H1 (cell line): ENCODE measurements around the gene RBM15. TPM values are rescaled to one million over a fixed set of nuclear protein-coding genes. Genes with fewer than 3 reads are reported as not detected.

Source experiments
- CTCF ChIA-PET: fragments of 300-600 bp; sonication (Branson Sonifier 250); formaldehyde crosslinking; loops from one replicate; lab custom pipeline; 2021; ENCODE audit not compliant: partially characterized antibody; lab: Charles Lee
- POLR2A ChIA-PET: fragments of 300-600 bp; sonication (Branson Sonifier 250); formaldehyde crosslinking; loops from one replicate; lab custom pipeline; 2021; ENCODE audit warnings: inconsistent platforms; ENCODE audit not compliant: partially characterized antibody; lab: Charles Lee
- DNase-seq, 2 experiments: peaks; one replicate each; pipeline versions ENCODE4 v3.0.0 to v3.0.0-alpha.2; 2010 to 2022; ENCODE audit warnings: low spot score in 2 of 2, low read depth in 1 of 2, mixed read lengths in 1 of 2
- FAIRE-seq: peaks from 2 replicates; lab custom pipeline; 2011; peaks lifted over from hg19 to GRCh38; lab: Jason Lieb, UNC
- H2AFZ ChIP-seq: 2 replicates; pipeline ENCODE4 v1.8.1; 2012; ENCODE audit warnings: low read length, inconsistent platforms
- H2AK5ac ChIP-seq: 2 replicates; pipeline ENCODE4 v1.6.1; 2013; ENCODE audit warnings: low read depth, low read length
- H2BK120ac ChIP-seq: replicated peaks from 2 replicates; pipeline ENCODE3; 2013; ENCODE audit warnings: low read depth, low read length, inconsistent platforms
- H2BK12ac ChIP-seq: 2 replicates; pipeline ENCODE4 v1.6.1; 2013; ENCODE audit warnings: low read depth, low read length
- H2BK15ac ChIP-seq: 2 replicates; pipeline ENCODE4 v1.6.1; 2013; ENCODE audit warnings: low read length
- H2BK20ac ChIP-seq: 2 replicates; pipeline ENCODE4 v1.6.1; 2013; ENCODE audit warnings: low read length
- H2BK5ac ChIP-seq: 2 replicates; pipeline ENCODE4 v1.6.1; 2013; ENCODE audit warnings: low read depth, low read length
- H3K14ac ChIP-seq: 2 replicates; pipeline ENCODE4 v1.6.1; 2013; ENCODE audit warnings: inconsistent platforms; ENCODE audit not compliant: insufficient read length
- H3K18ac ChIP-seq: 2 replicates; pipeline ENCODE4 v1.6.1; 2013; ENCODE audit warnings: low read length; ENCODE audit errors: extremely low read depth
- H3K23ac ChIP-seq: 2 replicates; pipeline ENCODE4 v1.6.1; 2013; ENCODE audit warnings: inconsistent platforms; ENCODE audit not compliant: insufficient read length
- H3K23me2 ChIP-seq: 2 replicates; pipeline ENCODE4 v1.6.1; 2013; ENCODE audit warnings: low read depth, low read length
- H3K27ac ChIP-seq: 2 replicates; pipeline ENCODE4 v1.6.1; 2011; ENCODE audit warnings: low read depth, low read length, inconsistent platforms
- H3K27me3 ChIP-seq, 4 experiments: replicated peaks in 1 of 4; 1 replicate in 1 of 4; 2 replicates in 3 of 4; pipeline versions ENCODE4 v1.6.1 to v1.8.1; 2011 to 2013; ENCODE audit warnings: low read length in 3 of 4, mild to moderate bottlenecking in 3 of 4, inconsistent platforms in 2 of 4, mixed read lengths in 2 of 4, moderate library complexity in 1 of 4; ENCODE audit not compliant: control insufficient read depth in 3 of 4, insufficient read depth in 3 of 4; ENCODE audit errors: extremely low read depth in 1 of 4
- H3K36me3 ChIP-seq, 4 experiments: 2 replicates each; pipeline versions ENCODE4 v1.6.1 to v1.8.1; 2011 to 2013; ENCODE audit warnings: mild to moderate bottlenecking in 4 of 4, low read length in 3 of 4, moderate library complexity in 2 of 4, control low read depth in 1 of 4, inconsistent platforms in 1 of 4; ENCODE audit not compliant: insufficient read depth in 4 of 4, control insufficient read depth in 2 of 4
- H3K4ac ChIP-seq: replicated peaks from 2 replicates; pipeline ENCODE3; 2013; ENCODE audit warnings: low read length, low read depth, mixed read lengths, inconsistent platforms; ENCODE audit not compliant: insufficient read length
- H3K4me1 ChIP-seq, 4 experiments: replicated peaks in 1 of 4; 1 replicate in 1 of 4; 2 replicates in 3 of 4; pipeline versions ENCODE4 v1.6.1 to v1.8.1; 2011 to 2013; ENCODE audit warnings: low read length in 3 of 4, inconsistent platforms in 2 of 4, mixed read lengths in 1 of 4; ENCODE audit not compliant: insufficient read depth in 4 of 4, control insufficient read depth in 3 of 4
- H3K4me2 ChIP-seq, 2 experiments: 2 replicates each; pipeline versions ENCODE4 v1.6.1 to v1.8.1; 2011 to 2013; ENCODE audit warnings: low read depth in 2 of 2, low read length in 2 of 2, control low read depth in 1 of 2, inconsistent platforms in 1 of 2, mild to moderate bottlenecking in 1 of 2; ENCODE audit not compliant: insufficient read depth in 1 of 2
- H3K4me3 ChIP-seq, 4 experiments: fragments of 200-600, 300-600 bp in 1 of 4; sonication (generic), shearing (Covaris generic), sonication (Bioruptor Twin) in 1 of 4; 2 replicates each; pipeline versions ENCODE4 v1.5.1 to v1.8.1; 2011 to 2016; ENCODE audit warnings: low read length in 4 of 4, low read depth in 3 of 4, control low read depth in 2 of 4, inconsistent platforms in 2 of 4, mild to moderate bottlenecking in 2 of 4, mixed read lengths in 1 of 4, moderate library complexity in 1 of 4; ENCODE audit not compliant: insufficient read depth in 2 of 4; ENCODE audit errors: extremely low read depth in 1 of 4
- H3K56ac ChIP-seq: replicated peaks from 2 replicates; pipeline ENCODE3; 2013; ENCODE audit warnings: low read depth, mild to moderate bottlenecking, mixed read lengths, low read length, inconsistent platforms; ENCODE audit not compliant: insufficient read length
- H3K79me1 ChIP-seq: 2 replicates; pipeline ENCODE4 v1.6.1; 2013; ENCODE audit warnings: low read depth, low read length, control low read depth
- H3K79me2 ChIP-seq, 2 experiments: 2 replicates each; pipeline versions ENCODE4 v1.6.1 to v1.8.1; 2012 to 2013; ENCODE audit warnings: low read length in 2 of 2, mild to moderate bottlenecking in 2 of 2, inconsistent platforms in 1 of 2; ENCODE audit not compliant: insufficient read depth in 2 of 2, control insufficient read depth in 1 of 2
- H3K9ac ChIP-seq, 4 experiments: replicated peaks in 1 of 4; 1 replicate in 1 of 4; 2 replicates in 3 of 4; pipeline versions ENCODE4 v1.6.1 to v1.8.1; 2011 to 2013; ENCODE audit warnings: low read depth in 3 of 4, low read length in 3 of 4, control low read depth in 2 of 4, mild to moderate bottlenecking in 2 of 4, moderate library complexity in 2 of 4, inconsistent platforms in 1 of 4; ENCODE audit errors: extremely low read depth in 1 of 4
- H3K9me3 ChIP-seq, 2 experiments: 2 replicates each; pipeline versions ENCODE4 v1.6.1 to v1.8.1; 2012 to 2013; ENCODE audit warnings: mild to moderate bottlenecking in 2 of 2, moderate library complexity in 2 of 2, control low read depth in 1 of 2, inconsistent platforms in 1 of 2, low read depth in 1 of 2, low read length in 1 of 2, mixed read lengths in 1 of 2; ENCODE audit not compliant: insufficient read depth in 2 of 2
- H4K20me1 ChIP-seq, 2 experiments: replicated peaks in 1 of 2; 2 replicates each; pipeline versions ENCODE3 to v1.8.1; 2011 to 2013; ENCODE audit warnings: inconsistent platforms in 2 of 2, low read length in 2 of 2, mild to moderate bottlenecking in 1 of 2; ENCODE audit not compliant: insufficient read depth in 2 of 2, control insufficient read depth in 1 of 2
- H4K5ac ChIP-seq: 2 replicates; pipeline ENCODE4 v1.6.1; 2013; ENCODE audit warnings: low read length, low read depth, mixed read lengths, inconsistent platforms; ENCODE audit not compliant: insufficient read length
- H4K8ac ChIP-seq: 2 replicates; pipeline ENCODE4 v1.8.0; 2013; ENCODE audit warnings: mild to moderate bottlenecking, moderate library complexity, low read length, inconsistent platforms; ENCODE audit not compliant: insufficient read depth; ENCODE audit errors: extremely low read depth
- H4K91ac ChIP-seq: replicated peaks from 2 replicates; pipeline ENCODE3; 2013; ENCODE audit warnings: low read length, mixed read lengths, inconsistent platforms; ENCODE audit not compliant: insufficient read length
- CHD1 ChIP-seq: IDR thresholded peaks from 2 replicates; pipeline ENCODE4 v1.6.1; 2012; ENCODE audit warnings: low read depth, low read length, improper control_type of control experiment
- GTF2F1 ChIP-seq: IDR thresholded peaks from 2 replicates; pipeline ENCODE4 v1.6.1; 2012; ENCODE audit warnings: low read depth, low read length, improper control_type of control experiment, borderline replicate concordance
- MAFK ChIP-seq: IDR thresholded peaks from 2 replicates; pipeline ENCODE4 v1.6.1; 2012; ENCODE audit warnings: low read depth, mild to moderate bottlenecking, improper control_type of control experiment, low read length
- NANOG ChIP-seq: IDR thresholded peaks from 2 replicates; pipeline ENCODE4 v1.6.1; 2011; ENCODE audit warnings: low read length, low read depth, mild to moderate bottlenecking, inconsistent platforms; ENCODE audit not compliant: insufficient read depth, poor library complexity, severe bottlenecking
- RBBP5 ChIP-seq: IDR thresholded peaks from 2 replicates; pipeline ENCODE4 v1.7.1; 2012; ENCODE audit warnings: low read depth, mild to moderate bottlenecking, inconsistent platforms, low read length, moderate library complexity, borderline replicate concordance
- SAP30 ChIP-seq: fragments of 300-600 bp; sonication (generic); IDR thresholded peaks from 2 replicates; pipeline ENCODE4 v1.7.1; 2012; ENCODE audit warnings: low read length, moderate library complexity, mild to moderate bottlenecking, inconsistent platforms; ENCODE audit not compliant: insufficient read depth, insufficient replicate concordance
- SP4 ChIP-seq: IDR thresholded peaks from 2 replicates; pipeline ENCODE4 v1.6.1; 2012; ENCODE audit warnings: low read length, inconsistent platforms
- TCF12 ChIP-seq: IDR thresholded peaks from 2 replicates; pipeline ENCODE4 v1.6.1; 2011; ENCODE audit warnings: low read depth, mild to moderate bottlenecking, low read length
- WGBS, 2 experiments: shearing (Covaris generic) in 1 of 2; methylation state at CpG; one replicate each; pipeline versions ENCODE4 v1.1.6 to v1.1.7; 2013 to 2015; ENCODE audit warnings: low lambda C conversion rate in 2 of 2, mixed read lengths in 2 of 2, inconsistent platforms in 1 of 2, low coverage in 1 of 2, missing lambda C conversion rate in 1 of 2; ENCODE audit not compliant: insufficient replicate concordance in 2 of 2, insufficient coverage in 1 of 2, insufficient read length in 1 of 2; ENCODE audit errors: extremely low coverage in 1 of 2, missing lambda C conversion rate in 1 of 2; 5-methylcytosine and 5-hydroxymethylcytosine counted together
- polyA plus RNA-seq, 7 experiments: library from polyadenylated mRNA; depleted of rRNA in 3 of 7; stranded (reverse) in 5 of 7; unstranded in 2 of 7; fragments of >200 nt in 5 of 7; fragments of 200-250 nt in 2 of 7; gene quantifications; 1 replicate in 5 of 7; 2 replicates in 1 of 7; 4 replicates in 1 of 7; pipeline versions ENCODE4 v1.2.1 to v1.2.3, GENCODE V29; 2011 to 2013; ENCODE audit warnings: missing spikeins in 2 of 7, mixed read lengths in 2 of 7
- total RNA-seq: library from RNA; stranded (reverse); fragmentation: NEBNext Ultra II Directional; extraction: Animal tissue kit (Norgen Biotek cat#: 25700); gene quantifications from 2 replicates; pipeline ENCODE4 v1.2.1, GENCODE V29; 2021
- TF ChIP-seq, protein P1 (sequence below), 3 experiments: IDR thresholded peaks; 1 replicate in 2 of 3; 2 replicates in 1 of 3; pipeline versions ENCODE4 v1.5.1 to v1.6.1; 2011; ENCODE audit warnings: low read length in 3 of 3, mild to moderate bottlenecking in 3 of 3, inconsistent platforms in 2 of 3, low read depth in 1 of 3, moderate library complexity in 1 of 3; ENCODE audit not compliant: insufficient read depth in 1 of 3; ENCODE audit errors: control extremely low read depth in 1 of 3

RBM15 gene
- total and polyA plus RNA-seq, 2 of the 8 experiments (the other 6 are each of a cell fraction or from before 2014, with no cell fraction given), result 13.5 to 44.9 TPM

DNA sequence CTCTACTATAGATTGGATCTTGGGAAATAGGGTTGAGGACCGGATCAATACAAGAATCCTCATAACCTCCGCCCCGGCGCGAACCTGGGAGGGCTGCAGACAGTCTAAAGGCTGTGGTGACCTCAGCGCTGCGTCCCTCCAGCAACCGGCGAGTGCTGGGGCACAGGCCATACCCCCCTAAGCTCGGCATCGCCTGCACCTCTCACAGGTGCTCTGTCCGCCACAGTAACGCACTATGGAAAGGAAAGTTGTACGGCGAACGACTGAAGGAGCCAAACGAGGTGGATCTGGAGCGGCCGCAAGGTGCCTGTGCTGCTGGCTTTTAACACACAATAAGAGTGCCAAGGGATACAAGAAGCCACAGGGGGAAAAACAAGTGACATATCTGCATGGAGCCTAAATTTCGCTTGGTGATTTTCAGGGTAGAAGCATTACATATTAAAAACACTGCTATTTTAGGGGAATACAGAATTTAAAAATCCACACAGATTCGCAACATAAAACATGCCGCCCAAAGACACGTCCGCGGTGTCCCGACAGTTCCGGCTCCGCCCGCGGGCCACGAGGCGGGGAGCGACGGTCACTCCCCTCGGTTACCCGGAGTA is 1.4 kb upstream of the RBM15 start:
- DNase-seq, result peak in 1 of 2 experiments; percentile 67
- FAIRE-seq, result no peak
- H3K79me2 ChIP-seq, result peaks cover 27 to 34% of the 10 kb centered on the region in 2 experiments
- peaks cover 6% of the 10 kb centered on the region; the same call in 1 of the 2 replicates for H3K23me2 ChIP-seq
- H2BK120ac ChIP-seq, result no peak overlapping the region
- H3K36me3 ChIP-seq, result peaks cover 0 to 25% (median 8%) of the 10 kb centered on the region in 4 experiments; a peak in 6 of 8 replicates
- peak overlapping the region; percentile 78 to 80 for H3K4me2 ChIP-seq
- peak overlapping the region; percentile 26 for H3K18ac ChIP-seq
- peak overlapping the region; percentile 68 to 91 (median 89) for H3K9ac ChIP-seq
- H3K4me3 ChIP-seq, result peak overlapping the region; percentile 69 to 97 (median 94)
- no peak overlapping the region for H2BK12ac ChIP-seq
- peak overlapping the region; percentile 96; the same call in 1 of the 2 replicates for H4K8ac ChIP-seq
- peak overlapping the region; percentile 22; the same call in 1 of the 2 replicates for H2AFZ ChIP-seq
- H3K4me1 ChIP-seq, result peaks cover 0 to 18% (median 15%) of the 10 kb centered on the region in 4 experiments; a peak in 6 of 7 replicates
- H4K20me1 ChIP-seq, result peaks cover 18 to 23% of the 10 kb centered on the region in 2 experiments
- H3K4ac ChIP-seq, result peak overlapping the region; percentile 92
- peak overlapping the region; percentile 82 for H3K14ac ChIP-seq
- peak overlapping the region; percentile 95 for H2BK5ac ChIP-seq
- H2BK15ac ChIP-seq, result no peak overlapping the region
- no peaks in the 10 kb centered on the region; a peak in 1 of 4 replicates for H3K9me3 ChIP-seq
- H3K27me3 ChIP-seq, result no peaks in the 10 kb centered on the region
- H4K91ac ChIP-seq, result peak overlapping the region; percentile 79
- H2AK5ac ChIP-seq, result no peak overlapping the region
- H3K27ac ChIP-seq, result peak overlapping the region; percentile 94
- POLR2A ChIA-PET, result interaction anchor here (0.6 to 6.2 kb wide), 27 partner anchors 9 to 162 kb away, joined by 3 to 47 read pairs (median 6); partner anchors contain the start of gene KCNC4
- no peak overlapping the region for H3K23ac ChIP-seq
- H4K5ac ChIP-seq, result peak overlapping the region; percentile 78
- H3K79me1 ChIP-seq, result peaks cover 11% of the 10 kb centered on the region
- 3% methylated on average over 36 of the region's 36 CpGs; no CpG with 5 or more reads in 1 of the 2 experiments for WGBS, 2 experiments
- CTCF ChIA-PET, result interaction anchor here (0.7 to 11.4 kb wide), 19 partner anchors 9 to 221 kb away, joined by 3 to 146 read pairs (median 4); partner anchors contain the start of gene KCNC4
- H3K56ac ChIP-seq, result peak overlapping the region; percentile 95
- H2BK20ac ChIP-seq, result no peak overlapping the region
- TF ChIP-seq MAFK (no peak), TCF12 (no peak), RBBP5 (0 out of 2 replicates have a peak, but pooled peaks have one; percentile 61), SP4 (0 out of 2 replicates have a peak, but pooled peaks have one; percentile 2), CHD1 (no peak), NANOG (no peak), GTF2F1 (no peak), SAP30 (peak; percentile 59)
- TF ChIP-seq, protein P1, sequence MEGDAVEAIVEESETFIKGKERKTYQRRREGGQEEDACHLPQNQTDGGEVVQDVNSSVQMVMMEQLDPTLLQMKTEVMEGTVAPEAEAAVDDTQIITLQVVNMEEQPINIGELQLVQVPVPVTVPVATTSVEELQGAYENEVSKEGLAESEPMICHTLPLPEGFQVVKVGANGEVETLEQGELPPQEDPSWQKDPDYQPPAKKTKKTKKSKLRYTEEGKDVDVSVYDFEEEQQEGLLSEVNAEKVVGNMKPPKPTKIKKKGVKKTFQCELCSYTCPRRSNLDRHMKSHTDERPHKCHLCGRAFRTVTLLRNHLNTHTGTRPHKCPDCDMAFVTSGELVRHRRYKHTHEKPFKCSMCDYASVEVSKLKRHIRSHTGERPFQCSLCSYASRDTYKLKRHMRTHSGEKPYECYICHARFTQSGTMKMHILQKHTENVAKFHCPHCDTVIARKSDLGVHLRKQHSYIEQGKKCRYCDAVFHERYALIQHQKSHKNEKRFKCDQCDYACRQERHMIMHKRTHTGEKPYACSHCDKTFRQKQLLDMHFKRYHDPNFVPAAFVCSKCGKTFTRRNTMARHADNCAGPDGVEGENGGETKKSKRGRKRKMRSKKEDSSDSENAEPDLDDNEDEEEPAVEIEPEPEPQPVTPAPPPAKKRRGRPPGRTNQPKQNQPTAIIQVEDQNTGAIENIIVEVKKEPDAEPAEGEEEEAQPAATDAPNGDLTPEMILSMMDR (IDR thresholded peaks at IDR 0.05; ENCODE audit: control extremely low read depth in 1 of 3, insufficient read depth in 1 of 3, low read depth in 1 of 3, low read length in 3 of 3), result no peak
